NCI-H187 (cell line): ENCODE measurements around the gene DAPP1.

Source experiments
- DNase-seq, 2 experiments: peaks; one replicate each; lab custom pipeline; 2025; lab: John Stamatoyannopoulos, UW

DAPP1 gene

DNA sequence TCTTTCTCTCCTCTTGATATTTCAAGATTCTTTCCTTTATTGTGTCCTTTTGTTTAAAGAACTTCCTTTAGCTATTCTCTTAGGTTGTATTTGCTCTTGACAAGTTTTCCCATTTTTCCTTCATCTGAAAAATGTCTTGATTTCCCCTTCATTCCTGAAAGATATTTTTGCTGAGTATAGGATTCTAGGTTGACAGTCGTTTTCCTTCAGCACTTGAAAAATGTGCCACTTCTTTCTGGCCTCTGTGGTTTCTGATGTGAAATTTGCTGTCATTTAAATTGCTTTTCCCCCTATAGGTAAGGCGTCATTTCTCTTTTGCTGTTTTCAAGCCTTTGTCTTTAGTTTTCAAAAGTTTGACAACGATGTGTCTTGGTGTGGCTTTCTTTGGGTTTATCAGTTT, 100.9 kb downstream of the DAPP1 start:
- no peak for DNase-seq

DNA sequence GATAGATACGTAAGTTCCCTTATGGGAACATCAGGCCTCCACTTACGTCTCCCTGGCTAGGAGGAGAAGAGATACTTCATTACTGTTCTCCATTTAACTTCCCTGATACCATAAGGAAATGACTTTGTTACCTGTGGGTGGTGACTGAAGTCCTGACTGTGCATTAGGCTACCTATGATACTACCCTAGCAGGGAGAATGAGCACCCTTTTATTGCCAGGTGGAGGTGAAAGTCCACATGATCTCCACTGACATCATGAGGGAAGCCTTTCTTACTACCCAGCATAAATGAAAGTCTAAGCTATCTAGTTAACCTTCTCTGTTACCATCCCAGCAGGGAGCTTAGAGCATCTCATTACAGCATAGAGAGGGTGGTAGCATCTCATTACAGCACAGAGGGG, 102.0 kb downstream of the DAPP1 start:
- DNase-seq, result no peak
